Activated gamma-delta T cell treated with Interleukin-2 at 50 U/mL for 16 hours (primary cell): ENCODE results near the gene TTC7B.

Source experiments
- DNase-seq: peaks from one replicate; pipeline ENCODE4 v3.0.0-alpha.2; 2020

Gene TTC7B

DNA sequence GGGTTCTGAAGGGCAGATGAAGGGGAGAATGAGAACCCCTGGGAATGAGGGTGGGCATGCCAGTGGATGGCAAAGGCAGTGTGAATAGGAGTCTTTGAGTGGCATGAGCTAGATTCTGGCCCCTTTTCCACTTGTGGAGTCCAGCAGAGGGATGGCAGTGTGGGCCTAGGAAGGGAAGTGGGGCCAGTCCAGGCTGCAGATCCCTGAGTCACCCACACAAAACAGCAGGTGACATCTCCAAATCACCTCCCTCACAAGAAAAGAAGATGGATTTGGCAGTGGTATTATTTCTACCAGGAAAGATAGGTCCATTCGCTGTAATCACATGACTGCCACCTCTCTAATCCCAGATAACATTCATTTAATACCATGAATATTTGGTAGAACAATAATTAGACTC lies 151.3 kb downstream of the TTC7B start:
- no peak for DNase-seq

DNA sequence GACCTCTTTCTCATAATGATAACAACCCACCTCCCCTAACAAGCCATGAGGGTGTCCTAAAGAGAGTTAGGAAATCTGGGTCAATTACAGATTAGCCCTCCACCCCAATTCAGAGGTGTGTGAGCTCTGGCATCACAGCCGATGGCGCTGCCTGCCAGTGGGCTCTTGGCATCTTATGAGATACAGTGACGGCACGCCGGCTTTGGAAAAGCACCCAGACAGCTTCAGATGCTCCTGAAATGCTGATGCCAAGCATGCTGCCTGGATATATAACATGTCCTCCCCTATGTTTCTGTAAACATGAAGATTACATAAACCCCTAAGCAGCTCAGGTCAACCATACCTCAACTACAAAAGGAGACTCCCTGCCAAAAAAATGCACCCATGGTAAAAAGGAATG lies 152.6 kb downstream of the TTC7B start:
- DNase-seq, result no peak

DNA sequence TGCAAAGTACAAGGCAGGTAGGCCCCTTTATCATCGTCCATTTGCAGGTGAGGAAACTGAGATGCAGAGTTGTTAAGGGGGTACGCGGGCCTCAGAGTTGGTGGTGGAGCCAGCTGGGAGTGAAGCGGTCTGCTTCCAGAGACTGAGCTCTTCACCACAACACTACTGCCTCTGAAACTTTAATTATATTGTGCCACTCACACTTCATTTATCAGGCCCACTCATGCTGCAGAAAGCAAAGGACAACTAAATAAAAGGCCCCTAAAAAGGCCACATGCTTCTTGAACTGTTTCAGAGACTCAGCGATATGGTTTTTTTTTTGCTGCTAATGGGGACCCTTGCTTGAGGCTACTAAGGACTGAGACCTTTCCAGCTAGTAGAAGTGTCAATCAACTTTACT lies 153.1 kb downstream of the TTC7B start:
- DNase-seq, result no peak

DNA sequence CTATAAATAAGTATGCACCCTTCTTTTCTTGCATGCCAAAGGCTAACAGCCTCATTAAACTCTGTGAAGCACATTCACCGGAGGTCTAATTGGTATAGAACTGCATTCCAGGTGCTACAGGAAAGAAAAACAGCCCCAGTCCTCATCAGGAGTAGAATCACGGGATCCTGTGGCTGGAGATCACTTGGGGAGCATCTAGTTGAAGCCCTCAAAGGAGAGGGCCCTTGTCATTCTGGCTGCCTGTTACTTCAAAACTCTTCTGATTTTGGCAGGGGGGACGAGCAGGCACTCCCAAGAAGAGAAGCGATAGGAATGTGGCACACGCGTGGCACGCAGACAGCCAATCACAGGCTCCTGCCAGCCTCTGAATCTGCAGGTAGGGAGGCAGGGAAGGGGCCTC lies 154.4 kb downstream of the TTC7B start:
- no peak for DNase-seq

DNA sequence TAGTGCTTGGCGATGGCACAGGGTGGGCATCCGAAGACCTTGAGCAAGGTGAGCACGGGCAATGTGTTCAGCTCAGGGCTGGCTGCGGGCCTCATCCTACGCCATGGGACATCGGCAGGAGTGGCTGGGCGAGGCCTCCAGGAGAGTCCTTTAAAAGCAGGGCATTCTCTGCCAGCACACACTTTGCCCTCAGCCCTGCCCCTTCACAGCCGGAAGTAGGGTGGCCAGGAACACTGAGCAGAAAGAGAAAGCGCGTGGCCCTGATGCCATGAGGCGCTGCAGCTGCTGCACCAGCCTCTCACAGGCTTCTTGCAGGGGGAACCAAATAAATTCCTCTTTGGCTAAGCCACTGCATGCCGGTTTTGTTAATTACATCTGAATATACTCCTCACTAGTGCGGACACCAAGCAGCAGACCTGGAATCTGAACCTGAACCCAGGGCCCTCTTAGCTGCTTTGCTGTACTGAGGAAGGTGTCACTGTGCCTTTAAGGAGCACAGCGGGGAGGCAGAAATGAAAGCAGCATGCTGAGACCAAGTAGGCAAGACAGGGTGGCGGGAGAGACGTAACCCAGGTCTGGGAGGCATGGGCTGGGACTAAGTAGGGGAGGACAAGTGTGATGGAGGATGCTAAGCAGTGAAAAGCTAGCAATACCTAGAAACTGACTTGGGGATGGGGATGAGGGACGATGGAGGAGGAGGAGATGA lies 155.2 kb downstream of the TTC7B start:
- no peak for DNase-seq

DNA sequence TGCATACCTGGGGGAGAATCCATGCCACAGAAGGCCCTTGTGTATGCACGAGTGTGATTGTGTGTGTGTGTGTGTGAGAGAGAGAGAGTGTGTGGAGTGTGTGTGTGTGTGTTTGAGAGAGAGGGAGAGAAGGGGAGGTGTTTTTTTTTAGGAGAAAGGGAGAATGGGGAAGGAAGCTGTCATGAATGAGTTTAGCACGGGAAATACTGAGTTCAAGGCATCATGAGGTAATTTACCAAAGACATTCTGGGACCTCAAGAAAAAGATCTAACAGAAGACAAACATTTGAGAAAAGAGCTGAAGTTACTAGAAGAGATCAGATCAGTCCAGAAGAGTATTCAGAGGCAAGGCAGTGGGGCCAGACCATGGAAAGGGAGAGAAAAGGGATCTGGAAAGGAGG lies 157.1 kb downstream of the TTC7B start:
- DNase-seq, result no peak

DNA sequence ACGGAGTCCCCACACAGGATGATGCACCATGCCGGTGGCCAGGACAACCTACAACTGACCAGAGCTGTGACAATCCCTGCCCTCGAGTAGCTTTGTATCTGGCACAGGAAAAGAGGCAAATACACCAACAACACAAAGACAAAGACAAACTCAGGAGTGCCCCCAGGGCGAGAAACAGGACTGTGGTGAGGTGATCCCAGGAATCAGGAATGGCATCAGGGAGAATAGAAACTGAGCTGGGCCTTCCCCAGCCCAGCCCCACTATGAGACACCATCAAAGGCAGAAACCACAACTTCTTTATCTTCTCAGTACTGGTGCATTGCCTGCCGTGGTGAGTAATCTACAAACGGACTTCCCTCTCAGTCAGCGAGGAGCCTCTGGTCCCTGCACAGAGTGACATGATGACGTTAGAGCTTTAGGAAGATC lies 157.7 kb downstream of the TTC7B start:
- no peak for DNase-seq

DNA sequence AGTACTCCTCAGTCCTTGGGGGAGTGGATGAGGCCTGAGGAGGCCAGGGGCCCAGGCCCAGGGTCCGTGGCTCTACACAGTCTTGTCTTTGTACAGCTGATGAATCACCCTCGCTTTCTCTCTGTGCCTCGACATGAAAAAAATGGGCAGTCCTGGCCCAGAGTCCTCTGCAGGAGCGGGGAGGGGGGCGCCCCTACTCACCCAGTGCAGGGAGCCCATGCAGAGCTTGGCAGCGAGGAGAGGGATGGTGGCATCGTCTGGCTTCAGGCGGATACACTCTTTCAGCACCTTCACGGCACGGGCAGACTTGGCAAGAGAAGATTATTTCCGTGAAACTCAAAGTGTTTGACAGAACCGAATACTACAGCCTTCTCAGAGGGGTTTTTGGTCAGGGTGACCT lies 159.3 kb downstream of the TTC7B start:
- DNase-seq, result no peak

DNA sequence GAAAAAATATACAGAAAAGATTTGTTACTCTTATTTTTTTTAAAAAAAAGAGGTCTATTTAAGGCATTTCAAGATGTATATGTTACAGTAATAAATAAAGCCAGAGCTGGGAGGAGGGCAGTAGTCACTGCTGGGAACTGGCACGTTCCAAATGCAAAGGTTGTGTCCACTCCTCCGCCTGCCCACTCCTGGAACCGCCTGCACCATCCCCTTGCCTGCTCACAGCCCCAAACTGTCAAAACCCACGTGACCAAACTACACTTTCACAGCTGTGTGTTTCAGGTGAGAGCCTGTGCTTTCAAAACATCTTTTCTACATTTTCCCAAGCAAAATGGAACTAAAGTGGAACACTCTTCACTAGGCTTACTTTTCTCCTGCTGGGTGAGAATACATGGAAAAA lies 160.4 kb downstream of the TTC7B start:
- no peak for DNase-seq

DNA sequence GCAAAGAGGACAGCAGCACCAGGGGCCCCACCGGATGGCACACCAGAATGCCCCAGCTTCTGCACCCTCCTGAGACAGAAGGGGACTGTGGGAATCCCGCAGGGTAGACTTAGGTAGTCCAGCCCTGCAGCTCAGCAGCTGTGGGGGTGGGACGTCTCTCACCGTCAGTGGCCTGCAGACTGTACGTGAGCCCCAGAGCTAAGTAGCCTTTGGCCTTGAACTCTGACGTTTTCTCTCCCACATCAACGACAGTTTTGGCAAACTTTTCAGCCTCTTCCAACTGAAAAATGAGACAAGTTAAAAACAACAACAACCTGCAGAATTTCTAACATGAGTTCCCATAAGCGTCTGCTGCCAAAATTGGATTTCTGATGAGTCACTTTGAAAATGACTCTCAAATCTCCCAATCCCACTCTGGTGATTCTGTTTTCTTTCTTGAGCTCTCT lies 161.4 kb downstream of the TTC7B start:
- no peak for DNase-seq

DNA sequence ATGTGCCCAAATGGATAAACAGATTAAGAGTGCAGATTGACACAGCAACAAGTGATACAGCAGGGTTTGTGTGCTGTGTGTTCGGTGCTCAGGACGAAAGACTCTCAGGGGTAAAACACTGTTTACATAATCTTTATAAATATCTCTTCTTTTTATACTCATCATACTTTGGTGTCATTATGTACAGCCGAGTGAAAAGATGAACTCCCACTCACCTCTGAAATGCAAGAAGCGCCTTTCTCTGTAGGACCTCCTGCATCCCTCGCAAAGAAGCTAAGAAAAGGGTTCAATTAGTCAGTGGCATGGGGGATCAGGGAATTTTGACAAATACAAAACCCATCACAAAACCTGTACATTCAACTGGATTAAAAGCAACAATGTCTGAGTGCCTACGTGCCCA lies 163.6 kb downstream of the TTC7B start:
- no peak for DNase-seq

DNA sequence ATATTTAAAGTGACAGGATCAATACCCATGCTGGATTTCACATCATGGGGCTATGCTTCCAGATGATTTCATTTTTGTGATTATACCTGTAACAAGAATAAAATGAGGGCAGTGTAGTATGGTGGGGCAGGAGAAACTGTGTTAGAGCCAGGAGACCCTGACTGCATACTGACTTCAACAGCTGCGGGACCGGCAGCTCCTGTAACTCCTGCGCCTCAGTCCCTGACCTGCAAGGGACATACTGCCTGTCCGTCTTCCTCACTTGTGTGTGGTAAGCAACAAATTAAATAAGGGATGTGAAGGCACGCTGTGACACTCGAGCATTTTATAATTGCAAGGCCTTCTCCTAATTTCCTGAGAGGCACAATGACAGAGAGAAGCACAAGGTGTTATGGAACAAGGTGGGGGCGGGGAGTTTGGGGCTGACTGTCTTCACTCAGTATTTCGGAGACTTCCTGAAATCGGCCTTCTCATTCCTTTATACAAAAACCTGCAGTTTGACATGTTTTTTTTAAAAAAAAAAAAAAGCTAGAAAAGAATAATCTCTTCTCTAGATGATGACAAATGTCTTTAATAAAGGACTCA lies 164.2 kb downstream of the TTC7B start:
- DNase-seq, result no peak

DNA sequence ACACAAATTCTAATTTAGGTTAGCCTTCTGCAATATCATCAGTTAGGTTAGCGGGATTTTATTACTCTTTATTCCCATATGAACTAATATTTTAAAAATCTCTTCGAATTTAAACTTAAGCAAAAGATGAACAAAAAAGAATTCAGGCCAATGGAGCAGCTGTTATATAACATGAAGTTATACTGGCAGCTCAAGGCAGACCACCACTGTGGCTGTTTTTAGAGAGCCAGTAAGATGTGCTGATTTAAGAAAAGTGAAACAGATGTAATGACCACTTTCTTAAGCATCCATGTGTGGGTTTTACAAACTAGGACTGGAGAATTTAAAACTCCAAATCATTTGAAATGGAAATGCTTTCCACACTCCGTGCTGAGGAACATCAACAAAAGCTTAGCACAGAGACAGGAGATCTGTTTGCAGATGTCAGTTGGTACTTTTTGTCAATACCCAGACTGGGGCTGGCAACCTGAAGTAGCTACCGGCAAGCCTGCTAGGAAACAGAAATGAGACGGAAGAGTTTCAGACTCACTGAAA lies 164.9 kb downstream of the TTC7B start:
- DNase-seq, result no peak

DNA sequence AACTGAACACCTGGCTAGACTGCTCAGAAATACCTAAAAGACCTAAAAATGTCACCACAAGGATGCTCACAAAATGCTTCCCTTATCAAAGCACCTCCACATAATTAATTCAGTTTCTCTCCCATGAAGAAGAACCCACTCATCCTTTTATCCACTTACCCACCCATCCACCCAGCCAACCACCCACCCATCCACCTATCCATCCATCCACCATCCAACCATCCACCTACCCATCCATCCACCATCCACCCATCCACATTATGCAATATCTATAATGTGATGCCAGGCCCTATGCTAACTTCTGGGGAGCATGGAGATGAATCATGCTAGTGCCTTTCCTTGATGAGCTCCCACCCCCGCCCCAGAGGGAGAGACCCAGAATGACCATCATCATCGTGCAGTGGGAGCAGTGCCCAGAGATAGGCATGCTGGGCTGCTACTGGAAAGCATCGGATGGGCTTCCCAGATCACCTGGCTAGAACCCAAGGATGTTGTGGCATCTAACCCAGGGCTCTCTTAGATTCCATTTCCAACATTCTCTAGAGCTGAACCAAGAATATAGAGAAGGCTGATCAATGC lies 166.6 kb downstream of the TTC7B start:
- no peak for DNase-seq

DNA sequence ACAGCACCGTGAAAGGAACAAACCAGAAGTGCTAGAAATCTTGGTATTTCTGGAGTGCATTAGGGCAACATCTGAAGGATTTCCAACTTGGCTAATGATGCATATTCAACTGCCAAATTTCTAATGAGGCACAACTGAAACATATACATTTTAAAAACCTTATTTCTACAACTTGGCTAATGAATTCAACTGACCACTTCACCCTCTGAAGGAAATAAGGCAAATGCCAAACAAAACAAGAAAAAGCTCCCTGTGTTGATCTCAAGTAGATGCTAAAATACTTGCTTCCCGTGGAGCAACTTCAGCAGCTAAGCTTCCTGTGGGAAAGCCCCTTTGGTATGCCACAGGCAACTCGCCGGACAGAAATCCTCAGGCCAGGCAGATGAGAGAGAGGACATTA lies 167.1 kb downstream of the TTC7B start:
- no peak for DNase-seq

DNA sequence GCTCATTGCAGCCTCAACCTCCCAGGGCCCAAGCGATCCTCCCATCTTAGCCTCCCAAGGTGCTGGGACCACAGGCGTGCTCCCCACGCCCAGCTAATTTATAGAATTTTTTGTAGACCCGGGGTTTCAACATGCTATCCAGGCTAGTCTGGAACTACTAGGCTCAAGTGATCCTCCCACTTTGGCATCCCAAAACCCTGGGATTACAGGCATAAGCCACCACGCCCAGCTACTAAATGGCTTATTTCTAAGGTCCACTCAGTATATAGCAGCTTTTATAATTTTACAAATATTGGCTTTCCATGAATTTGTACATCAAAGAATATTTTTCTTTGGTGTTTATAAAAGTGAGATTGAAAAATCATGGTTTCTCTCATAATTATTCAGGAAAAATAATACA lies 167.8 kb downstream of the TTC7B start:
- no peak for DNase-seq

DNA sequence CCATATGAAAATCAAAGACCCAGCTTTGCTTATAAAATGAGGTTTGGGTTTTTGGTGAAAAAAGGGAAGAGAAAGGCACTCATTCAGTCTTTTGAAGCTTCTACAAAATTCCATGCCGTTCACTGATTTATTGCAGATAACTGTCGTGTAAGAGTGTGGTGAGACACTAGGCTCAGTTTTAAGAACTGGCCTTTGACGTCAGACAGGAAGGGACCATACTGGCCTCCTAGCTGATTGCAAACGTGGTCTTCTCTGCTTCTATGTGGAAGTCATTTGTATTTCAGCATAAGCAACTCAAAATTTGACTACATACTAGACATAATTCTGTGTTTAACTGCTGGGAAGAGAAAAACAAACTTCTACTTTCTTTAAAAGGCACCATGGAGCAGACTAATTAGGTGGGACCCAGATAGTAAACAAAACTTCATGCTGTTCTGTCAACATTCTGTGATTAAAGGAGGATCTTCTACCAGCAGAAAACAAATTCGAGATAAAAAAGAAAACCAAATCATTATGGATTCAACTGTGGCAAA lies 168.7 kb downstream of the TTC7B start:
- DNase-seq, result no peak

DNA sequence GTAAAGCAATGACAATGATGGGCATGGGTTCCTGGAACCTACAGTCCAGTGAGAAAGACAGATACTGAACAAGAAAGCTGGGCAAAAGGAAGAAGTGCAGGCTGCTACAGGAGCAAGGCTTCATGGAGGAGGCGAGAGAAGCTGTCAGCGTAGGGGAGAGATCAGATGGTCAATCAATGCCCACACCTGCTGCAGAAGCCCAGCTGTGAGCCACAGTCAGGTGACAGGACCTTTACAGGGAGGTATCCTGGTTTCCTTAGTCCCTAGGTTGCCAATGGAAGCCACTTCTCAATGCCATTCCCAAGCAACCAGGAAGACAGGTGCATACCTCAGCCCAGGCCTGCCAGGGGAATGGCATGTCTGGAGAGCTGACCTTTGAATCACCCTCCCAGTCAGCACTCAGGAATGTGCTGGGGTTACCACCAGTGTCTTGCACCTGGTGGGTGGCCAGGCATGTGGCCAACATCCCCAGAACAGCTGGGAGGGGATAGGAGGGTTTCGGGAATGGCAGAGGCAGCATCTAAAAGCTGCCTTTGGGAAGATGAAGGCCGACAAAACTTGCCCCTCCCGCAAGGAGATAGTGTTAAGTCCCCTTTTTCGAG lies 170.3 kb downstream of the TTC7B start:
- no peak for DNase-seq

DNA sequence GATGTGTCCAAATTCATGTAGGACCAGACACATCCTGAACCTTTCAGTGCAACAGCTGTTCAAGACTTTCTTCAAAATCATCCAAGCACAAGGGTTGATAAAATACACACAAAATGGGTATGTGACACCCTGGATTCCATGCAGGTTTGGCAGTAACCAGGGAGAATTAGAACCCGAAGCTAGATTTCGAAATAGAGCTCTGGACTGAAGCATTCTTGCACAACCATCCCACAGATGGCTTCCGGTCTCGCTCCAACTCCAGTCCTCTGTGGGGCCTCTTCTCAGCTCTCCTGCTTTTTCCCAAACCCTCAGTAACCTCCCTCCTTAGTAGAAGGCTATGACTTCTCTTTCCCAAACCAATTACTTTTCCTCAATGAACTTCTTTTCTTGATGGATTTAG lies 171.3 kb downstream of the TTC7B start:
- DNase-seq, result no peak

DNA sequence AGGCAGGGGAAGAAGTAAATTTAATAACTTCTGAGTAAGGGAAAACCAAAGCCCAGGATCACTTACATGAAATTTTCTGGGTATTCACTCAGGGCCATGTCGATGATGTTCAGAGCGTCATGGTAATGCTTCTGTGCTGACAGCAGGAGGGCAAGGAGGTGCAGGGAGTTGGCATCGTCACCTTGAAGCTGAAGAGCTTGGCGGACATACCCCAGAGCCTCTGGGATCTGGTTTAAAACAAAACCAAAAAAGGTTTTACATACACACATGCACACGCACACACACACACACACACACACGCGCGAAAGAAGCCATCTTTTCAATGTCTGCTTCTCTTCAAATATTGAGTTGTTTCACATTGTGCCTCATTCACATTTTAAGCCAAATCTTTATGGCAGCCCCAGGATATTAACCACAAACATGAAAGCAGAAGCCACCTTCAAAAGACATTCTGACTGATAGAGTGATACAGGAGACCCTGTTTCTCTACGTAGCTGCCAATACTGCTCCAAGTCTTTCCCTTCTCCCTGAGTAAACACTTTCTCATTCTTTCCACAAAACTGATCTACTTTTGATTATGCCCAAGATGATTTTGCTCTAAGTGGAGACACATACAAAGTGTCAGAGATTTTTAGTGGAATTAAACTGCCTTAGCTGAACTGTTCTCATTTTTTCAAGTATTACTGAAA lies 172.1 kb downstream of the TTC7B start:
- DNase-seq, result no peak

DNA sequence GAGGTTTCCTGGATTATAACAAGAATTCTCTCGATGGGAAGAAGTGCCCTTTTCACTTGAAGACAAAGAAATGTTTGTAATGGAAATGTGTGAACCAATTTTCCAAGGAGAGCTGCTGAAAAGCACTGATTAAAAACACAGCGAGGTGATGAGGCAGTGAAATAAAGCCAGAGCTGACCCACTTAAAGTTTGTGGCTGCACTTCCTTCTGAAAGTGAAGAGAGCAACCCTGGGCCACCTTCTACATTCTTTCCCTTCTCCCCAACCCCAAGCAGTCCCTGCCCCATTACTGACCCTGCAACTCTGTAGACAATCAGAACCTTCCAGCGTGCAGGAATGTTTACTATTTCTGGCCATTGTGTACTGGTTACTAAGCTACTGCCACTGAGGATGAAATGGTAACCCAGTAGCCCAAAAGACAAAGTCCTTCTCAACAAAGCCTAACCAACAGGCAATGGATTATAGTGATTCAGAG lies 173.9 kb downstream of the TTC7B start:
- no peak for DNase-seq

DNA sequence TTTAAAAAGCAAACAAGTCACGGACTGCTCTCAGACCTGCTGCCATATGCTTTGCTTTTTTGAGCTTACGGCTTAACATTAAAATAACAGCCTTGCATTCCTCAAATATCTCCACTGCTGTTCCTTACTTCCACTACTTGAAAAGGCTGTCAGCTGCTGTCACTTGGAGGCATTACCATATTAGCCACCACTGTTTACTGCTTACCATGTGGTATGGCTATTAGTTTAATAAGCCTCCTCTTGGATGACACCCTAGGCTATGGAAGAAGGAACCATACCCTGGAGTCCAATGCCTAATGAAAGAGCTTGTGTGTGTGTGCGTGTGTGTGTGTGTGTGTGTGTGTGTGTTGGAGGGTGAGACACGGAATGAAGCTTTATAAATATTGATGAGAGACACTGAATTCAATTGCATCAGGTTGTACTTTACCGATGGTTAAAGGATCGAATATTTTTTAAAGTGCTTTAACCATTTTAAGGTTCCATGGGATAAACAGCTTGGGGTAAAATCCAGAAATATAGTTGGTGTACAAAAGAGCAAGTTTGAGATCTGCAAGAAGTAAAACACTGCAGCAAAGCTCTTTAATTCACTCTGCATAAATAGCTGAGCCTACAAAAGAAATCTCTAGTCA lies 174.5 kb downstream of the TTC7B start:
- DNase-seq, result no peak
